Neural crest cell (in vitro differentiated cells): ENCODE data around the gene MPPED2. TPM values are rescaled to one million over a fixed set of nuclear protein-coding genes. Genes with fewer than 3 reads are reported as not detected.
"Not testable (repeated sequence)": the region's sequence is repeated elsewhere in the genome, so short reads cannot be mapped to it uniquely, and the experiment has no call there.

Source experiments
- DNase-seq: peaks from one replicate; pipeline ENCODE4 v3.0.0; 2021; ENCODE audit warnings: low read depth, mixed read lengths, low spot score
- H3K27ac Mint-ChIP-seq: one replicate; pipeline ENCODE4 v1.8.0; 2021; ENCODE audit warnings: mild to moderate bottlenecking, mixed read lengths; ENCODE audit not compliant: unreplicated experiment
- H3K27me3 Mint-ChIP-seq: 2 replicates; pipeline ENCODE4 v1.8.0; 2021; ENCODE audit warnings: low read depth, mild to moderate bottlenecking, mixed read lengths
- H3K36me3 Mint-ChIP-seq: 2 replicates; pipeline ENCODE4 v1.8.0; 2021; ENCODE audit warnings: low read depth, mild to moderate bottlenecking, mixed read lengths
- H3K4me1 Mint-ChIP-seq: 2 replicates; pipeline ENCODE4 v1.8.0; 2021; ENCODE audit warnings: mixed read lengths
- H3K4me3 Mint-ChIP-seq: one replicate; pipeline ENCODE4 v1.8.0; 2021; ENCODE audit warnings: mild to moderate bottlenecking, mixed read lengths
- H3K9me3 Mint-ChIP-seq: 2 replicates; pipeline ENCODE4 v1.8.0; 2021; ENCODE audit warnings: mixed read lengths
- CTCF ChIP-seq: fragments of 200-600 bp; sonication (generic); conservative IDR thresholded peaks from 2 replicates; pipeline ENCODE4 v1.5.0; 2021; ENCODE audit warnings: antibody characterized with exemption, mild to moderate bottlenecking
- total RNA-seq: library from RNA; stranded (reverse); gene quantifications from 2 replicates; pipeline ENCODE4 v1.2.1, GENCODE V29; 2021

MPPED2 gene
- total RNA-seq, 1 donor from 2014 or later = 3.1 TPM

GRCh38 chr11:30565027-30565426, 21.1 kb downstream of the MPPED2 start:
- H3K9me3 Mint-ChIP-seq = peaks cover 8% of the 10 kb centered on the region

GRCh38 chr11:30561691-30562415, 24.3 kb downstream of the MPPED2 start:
- no peak overlapping the region for H3K4me3 Mint-ChIP-seq
- peaks cover 34% of the 10 kb centered on the region for H3K4me1 Mint-ChIP-seq
- H3K27ac Mint-ChIP-seq = no peak overlapping the region
- no peak for DNase-seq
- no peak for TF ChIP-seq CTCF
- H3K9me3 Mint-ChIP-seq = peaks cover 8% of the 10 kb centered on the region
- H3K27me3 Mint-ChIP-seq = peaks cover 2% of the 10 kb centered on the region
- peaks cover 2% of the 10 kb centered on the region for H3K36me3 Mint-ChIP-seq

More at GRCh38 chr11:30565027-30565426, 21.1 kb downstream of the MPPED2 start:
- no peak for TF ChIP-seq CTCF
- Mint-ChIP-seq H3K4me3 (peak overlapping the region; percentile 56), H3K4me1 (peaks cover 46% of the 10 kb centered on the region), H3K36me3 (peaks cover 2% of the 10 kb centered on the region), H3K27me3 (peaks cover 2% of the 10 kb centered on the region), H3K27ac (no peak overlapping the region)
- DNase-seq = peak; percentile 12

GRCh38 chr11:30560206-30561106, 25.7 kb downstream of the MPPED2 start:
- peaks cover 8% of the 10 kb centered on the region for H3K9me3 Mint-ChIP-seq
- H3K4me3 Mint-ChIP-seq = no peak overlapping the region
- no peak overlapping the region for H3K27ac Mint-ChIP-seq
- peaks cover 2% of the 10 kb centered on the region for H3K36me3 Mint-ChIP-seq
- H3K4me1 Mint-ChIP-seq = peaks cover 27% of the 10 kb centered on the region
- no peak for TF ChIP-seq CTCF
- peaks cover 2% of the 10 kb centered on the region for H3K27me3 Mint-ChIP-seq
- no peak for DNase-seq

GRCh38 chr11:30559004-30559403, 27.1 kb downstream of the MPPED2 start:
- no peak for DNase-seq
- H3K27me3 Mint-ChIP-seq = peaks cover 2% of the 10 kb centered on the region
- H3K27ac Mint-ChIP-seq = no peak overlapping the region
- no peak overlapping the region for H3K4me3 Mint-ChIP-seq
- H3K4me1 Mint-ChIP-seq = peaks cover 16% of the 10 kb centered on the region
- peaks cover 2% of the 10 kb centered on the region for H3K36me3 Mint-ChIP-seq
- H3K9me3 Mint-ChIP-seq = peaks cover 7% of the 10 kb centered on the region
- no peak for TF ChIP-seq CTCF

GRCh38 chr11:30554587-30554986, 31.6 kb downstream of the MPPED2 start:
- peaks cover 14% of the 10 kb centered on the region for H3K4me1 Mint-ChIP-seq
- not testable (repeated sequence) for H3K27ac Mint-ChIP-seq, H3K27me3 Mint-ChIP-seq

More at GRCh38 chr11:30554587-30554986, 31.6 kb downstream of the MPPED2 start:
- not testable (repeated sequence) for H3K4me3 Mint-ChIP-seq, H3K36me3 Mint-ChIP-seq, DNase-seq, H3K9me3 Mint-ChIP-seq
